ENCODE measurements around the gene ARID5A.

ARID5A gene

GRCh38 chr2:96564026-96564425 lies 27.5 kb downstream of the ARID5A start:
- DNase-seq: no peak

- DNase-seq: no peak
Measured at GRCh38 chr2:96564563-96564962, 28.0 kb downstream of the ARID5A start.

GRCh38 chr2:96565111-96565510 lies 28.6 kb downstream of the ARID5A start:
- no peak for DNase-seq

GRCh38 chr2:96568094-96568493 lies 31.5 kb downstream of the ARID5A start:
- no peak for DNase-seq

GRCh38 chr2:96574364-96574763 lies 37.8 kb downstream of the ARID5A start:
- no peak for DNase-seq

- no peak for DNase-seq
Measured at GRCh38 chr2:96575785-96576456, 39.4 kb downstream of the ARID5A start.

- DNase-seq: no peak
Measured at GRCh38 chr2:96577501-96577900, 40.9 kb downstream of the ARID5A start.

GRCh38 chr2:96578731-96579130 lies 42.2 kb downstream of the ARID5A start:
- no peak for DNase-seq

- DNase-seq: no peak
Measured at GRCh38 chr2:96579422-96579821, 42.9 kb downstream of the ARID5A start.

- DNase-seq: no peak
Measured at GRCh38 chr2:96580771-96581170, 44.2 kb downstream of the ARID5A start.

- no peak for DNase-seq
Measured at GRCh38 chr2:96584017-96584416, 47.5 kb downstream of the ARID5A start.

- DNase-seq: peak; percentile 16
Measured at GRCh38 chr2:96587843-96588242, 51.3 kb downstream of the ARID5A start.

GRCh38 chr2:96591054-96591453 lies 54.5 kb downstream of the ARID5A start:
- DNase-seq: no peak

GRCh38 chr2:96591494-96591893 lies 54.9 kb downstream of the ARID5A start:
- DNase-seq: no peak

GRCh38 chr2:96594282-96594681 lies 57.7 kb downstream of the ARID5A start:
- DNase-seq: no peak

- no peak for DNase-seq
Measured at GRCh38 chr2:96594691-96595152, 58.2 kb downstream of the ARID5A start.

- DNase-seq: no peak
Measured at GRCh38 chr2:96596596-96596995, 60.0 kb downstream of the ARID5A start.

GRCh38 chr2:96599941-96600340 lies 63.4 kb downstream of the ARID5A start:
- DNase-seq: no peak

- DNase-seq: no peak
Measured at GRCh38 chr2:96601382-96602292, 65.1 kb downstream of the ARID5A start.
